IMR-90 (cell line): ENCODE data around the gene PLAAT2. TPM values are rescaled to one million over a fixed set of nuclear protein-coding genes. Genes with fewer than 3 reads are reported as not detected.

ENCODE experiments used
- ATAC-seq: fragments of 200-7000 bp; cut with Tn5 transposase; 2 replicates; pipeline ENCODE4 v1.9.1; 2020; ENCODE audit warnings: low read depth, mild to moderate bottlenecking, moderate library complexity
- BruUV-seq: library from RNA; stranded (reverse); fragments of 400-500 nt; replicated peaks from 2 replicates; lab custom pipeline; 2021; lab: Mats Ljungman, UMichigan
- CTCF ChIA-PET: fragments of 300-600 bp; formaldehyde crosslinking; extraction: SDS; loops from one replicate; lab custom pipeline; 2021; ENCODE audit warnings: antibody characterized with exemption; lab: Yijun Ruan, JAX
- POLR2A ChIA-PET: fragments of 300-600 bp; sonication (Branson Sonifier 250); formaldehyde crosslinking; loops from one replicate; lab custom pipeline; 2022; ENCODE audit warnings: antibody characterized with exemption; ENCODE audit not compliant: unreplicated experiment; lab: Charles Lee
- DNase-seq: peaks from one replicate; pipeline ENCODE4 v3.0.0; 2013
- H2AFZ ChIP-seq: replicated peaks from 2 replicates; pipeline ENCODE3; 2013; ENCODE audit warnings: low read length, mild to moderate bottlenecking; ENCODE audit not compliant: poor library complexity
- H2AK5ac ChIP-seq: 2 replicates; pipeline ENCODE4 v1.6.1; 2013; ENCODE audit warnings: low read depth, low read length, inconsistent platforms
- H2AK9ac ChIP-seq: replicated peaks from 2 replicates; pipeline ENCODE3; 2013; ENCODE audit warnings: mild to moderate bottlenecking, low read depth, low read length, moderate library complexity; ENCODE audit not compliant: poor library complexity
- H2BK120ac ChIP-seq: 2 replicates; pipeline ENCODE4 v1.6.1; 2013; ENCODE audit warnings: low read depth, low read length, inconsistent platforms
- H2BK15ac ChIP-seq: 3 replicates; pipeline ENCODE4 v1.6.1; 2013; ENCODE audit warnings: low read depth, low read length, inconsistent platforms
- H2BK20ac ChIP-seq: 2 replicates; pipeline ENCODE4 v1.6.1; 2013; ENCODE audit warnings: low read depth, mild to moderate bottlenecking, inconsistent platforms, low read length, moderate library complexity
- H2BK5ac ChIP-seq: 2 replicates; pipeline ENCODE4 v1.6.1; 2013; ENCODE audit warnings: mild to moderate bottlenecking, low read depth, low read length, inconsistent platforms; ENCODE audit not compliant: poor library complexity, severe bottlenecking
- H3K14ac ChIP-seq: replicated peaks from 2 replicates; pipeline ENCODE4 v1.6.1; 2013; ENCODE audit warnings: low read depth, low read length, inconsistent platforms
- H3K18ac ChIP-seq: 2 replicates; pipeline ENCODE4 v1.6.1; 2013; ENCODE audit warnings: low read depth, low read length, control low read depth
- H3K23ac ChIP-seq: 2 replicates; pipeline ENCODE4 v1.6.1; 2013; ENCODE audit warnings: low read depth, low read length, inconsistent platforms
- H3K27ac ChIP-seq: 2 replicates; pipeline ENCODE4 v1.5.1; 2013; ENCODE audit warnings: mild to moderate bottlenecking, control low read depth, low read length; ENCODE audit not compliant: insufficient read depth
- H3K27me3 ChIP-seq: 2 replicates; pipeline ENCODE4 v1.6.1; 2013; ENCODE audit warnings: low read length; ENCODE audit not compliant: control insufficient read depth, insufficient read depth
- H3K36me3 ChIP-seq: 2 replicates; pipeline ENCODE4 v1.6.1; 2013; ENCODE audit warnings: low read length, mixed read lengths; ENCODE audit not compliant: control insufficient read depth, insufficient read depth
- H3K4ac ChIP-seq: 2 replicates; pipeline ENCODE4 v1.6.1; 2013; ENCODE audit warnings: low read depth, low read length, inconsistent platforms
- H3K4me1 ChIP-seq: 2 replicates; pipeline ENCODE4 v1.6.1; 2013; ENCODE audit warnings: low read length, mixed read lengths; ENCODE audit not compliant: control insufficient read depth, insufficient read depth
- H3K4me2 ChIP-seq: 2 replicates; pipeline ENCODE4 v1.6.1; 2013; ENCODE audit warnings: low read depth, mild to moderate bottlenecking, control low read depth, low read length, moderate library complexity
- H3K4me3 ChIP-seq: 2 replicates; pipeline ENCODE4 v1.5.1; 2013; ENCODE audit warnings: low read depth, mild to moderate bottlenecking, control low read depth, low read length, moderate library complexity; ENCODE audit not compliant: insufficient read depth
- H3K56ac ChIP-seq: 2 replicates; pipeline ENCODE4 v1.6.1; 2013; ENCODE audit warnings: low read length, inconsistent platforms; ENCODE audit not compliant: insufficient read depth; ENCODE audit errors: extremely low read depth
- H3K79me1 ChIP-seq, 2 experiments: 2 replicates each; pipeline ENCODE4 v1.6.1; 2013; ENCODE audit warnings: low read length in 2 of 2, inconsistent platforms in 1 of 2, low read depth in 1 of 2
- H3K9ac ChIP-seq: 2 replicates; pipeline ENCODE4 v1.6.1; 2013; ENCODE audit warnings: low read depth, low read length, control low read depth
- H3K9me1 ChIP-seq: 2 replicates; pipeline ENCODE4 v1.6.1; 2013; ENCODE audit warnings: low read length, inconsistent platforms; ENCODE audit not compliant: insufficient read depth
- H3K9me3 ChIP-seq: 2 replicates; pipeline ENCODE4 v1.6.1; 2013; ENCODE audit warnings: low read length; ENCODE audit not compliant: control insufficient read depth, insufficient read depth
- H4K20me1 ChIP-seq: 2 replicates; pipeline ENCODE4 v1.6.1; 2013; ENCODE audit warnings: low read length, inconsistent platforms; ENCODE audit not compliant: insufficient read depth
- H4K5ac ChIP-seq: 2 replicates; pipeline ENCODE4 v1.6.1; 2013; ENCODE audit warnings: mild to moderate bottlenecking, low read depth, low read length, control low read depth
- H4K8ac ChIP-seq, 2 experiments: 2 replicates each; pipeline ENCODE4 v1.6.1; 2013; ENCODE audit warnings: low read depth in 2 of 2, low read length in 2 of 2, control low read depth in 1 of 2, inconsistent platforms in 1 of 2
- H4K91ac ChIP-seq: 2 replicates; pipeline ENCODE4 v1.6.1; 2013; ENCODE audit warnings: low read depth, low read length, inconsistent platforms; ENCODE audit not compliant: insufficient read depth
- CEBPB ChIP-seq: IDR thresholded peaks from 2 replicates; pipeline ENCODE4 v1.6.1; 2012; ENCODE audit warnings: low read depth, low read length, improper control_type of control experiment
- CHD1 ChIP-seq: IDR thresholded peaks from 2 replicates; pipeline ENCODE4 v1.6.1; 2012; ENCODE audit warnings: low read depth, low read length, improper control_type of control experiment
- CTCF ChIP-seq: conservative IDR thresholded peaks from 2 replicates; pipeline ENCODE4 v1.5.1; 2012; ENCODE audit warnings: mild to moderate bottlenecking, low read depth, low read length, improper control_type of control experiment
- ELK1 ChIP-seq: fragments of 150-350 bp; IDR thresholded peaks from 2 replicates; pipeline ENCODE4 v1.6.1; 2016; ENCODE audit warnings: low read depth, mild to moderate bottlenecking, low read length, moderate library complexity, borderline replicate concordance
- FOS ChIP-seq: fragments of 150-350 bp; IDR thresholded peaks from 2 replicates; pipeline ENCODE4 v1.6.1; 2016; ENCODE audit warnings: low read depth, low read length
- MAZ ChIP-seq: IDR thresholded peaks from 2 replicates; pipeline ENCODE4 v1.6.1; 2012; ENCODE audit warnings: low read depth, mild to moderate bottlenecking, low read length, improper control_type of control experiment, moderate library complexity, borderline replicate concordance
- MXI1 ChIP-seq: IDR thresholded peaks from 2 replicates; pipeline ENCODE4 v1.6.1; 2012; ENCODE audit warnings: low read depth, mild to moderate bottlenecking, low read length, moderate library complexity, borderline replicate concordance
- NFE2L2 ChIP-seq: fragments of 150-350 bp; IDR thresholded peaks from 2 replicates; pipeline ENCODE4 v1.6.1; 2016; ENCODE audit warnings: low read depth, mild to moderate bottlenecking, low read length
- RFX5 ChIP-seq: IDR thresholded peaks from 2 replicates; pipeline ENCODE4 v1.8.0; 2012; ENCODE audit warnings: low read depth, mild to moderate bottlenecking, low read length, moderate library complexity
- WGBS, 2 experiments: methylation state at CpG; one replicate each; pipeline versions ENCODE4 v1.1.5 to v1.1.7; 2013; ENCODE audit warnings: missing lambda C conversion rate in 2 of 2; ENCODE audit not compliant: insufficient read length in 1 of 2; ENCODE audit errors: extremely low coverage in 2 of 2; 5-methylcytosine and 5-hydroxymethylcytosine counted together
- dilution Hi-C: fragments of 300-500 bp; cut with HindIII; formaldehyde crosslinking; loops from one replicate; pipeline ENCODE4 v1.14.3; 2018; ENCODE audit warnings: low sequenced_read_pairs; ENCODE audit not compliant: unreplicated experiment
- in situ Hi-C: fragments of 300-500 bp; cut with MboI; formaldehyde crosslinking; loops from 3 replicates; pipeline ENCODE4 v1.14.3; 2019; ENCODE audit warnings: low sequenced_read_pairs, inconsistent platforms, mixed read lengths
- intact Hi-C: fragments of 100-400 bp; cut with micrococcal nuclease; formaldehyde crosslinking; loops from 2 replicates; pipeline ENCODE4 v1.10.0; 2022
- polyA plus RNA-seq, 3 experiments: library from polyadenylated mRNA; depleted of rRNA; stranded (reverse); fragments of >200 nt; gene quantifications; 2 replicates each; pipeline ENCODE4 v1.2.3, GENCODE V29; 2012; ENCODE audit warnings: low replicate concordance in 1 of 3
- total RNA-seq: library from RNA; depleted of rRNA; stranded (reverse); fragments of >200 nt; gene quantifications from 2 replicates; pipeline ENCODE4 v1.2.3, GENCODE V29; 2012

PLAAT2 gene
- total and polyA plus RNA-seq, 2 of the 4 experiments (the other 2 are of a cell fraction), result not detected

GRCh38 chr11:63512816-63513215, 50.4 kb downstream of the PLAAT2 start:
- dilution Hi-C loops, result no loop called here
- no peak overlapping the region for H2BK5ac ChIP-seq
- peaks cover 10% of the 10 kb centered on the region for H3K27me3 ChIP-seq
- no peaks in the 10 kb centered on the region for H3K4me1 ChIP-seq
- POLR2A ChIA-PET, result no interaction called here
- no peaks in the 10 kb centered on the region for H3K36me3 ChIP-seq
- no peak overlapping the region for H3K9ac ChIP-seq
- no peak overlapping the region for H2AFZ ChIP-seq
- no peaks in the 10 kb centered on the region for H3K9me3 ChIP-seq
- no peak overlapping the region for H2BK20ac ChIP-seq
- H4K20me1 ChIP-seq, result no peaks in the 10 kb centered on the region
- WGBS, 2 experiments, result 62% methylated on average over 3 of the region's 7 CpGs; no CpG with 5 or more reads in 1 of the 2 experiments
- no peak overlapping the region for H4K8ac ChIP-seq
- no peak overlapping the region for H3K18ac ChIP-seq
- H3K9me1 ChIP-seq, result peaks cover 2% of the 10 kb centered on the region; the same call in 1 of the 2 replicates
- H3K4ac ChIP-seq, result no peak overlapping the region
- CTCF ChIA-PET, result no interaction called here
- ATAC-seq, result no peak
- H3K4me3 ChIP-seq, result no peak overlapping the region
- no peak overlapping the region for H2BK15ac ChIP-seq
- H4K5ac ChIP-seq, result no peak overlapping the region
- intact Hi-C loops, result no loop called here
- H2AK5ac ChIP-seq, result no peak overlapping the region
- H4K91ac ChIP-seq, result no peak overlapping the region
- no peak overlapping the region for H3K27ac ChIP-seq
- TF ChIP-seq ELK1 (no peak), MAZ (no peak), CTCF (no peak), CHD1 (no peak), RFX5 (no peak), NFE2L2 (no peak), MXI1 (no peak), FOS (no peak), CEBPB (no peak)
- no peaks in the 10 kb centered on the region for H3K79me1 ChIP-seq
- DNase-seq, result no peak
- in situ Hi-C loops, result no loop called here
- no peak overlapping the region for H3K56ac ChIP-seq
- no peak overlapping the region for H2BK120ac ChIP-seq
- BruUV-seq, result no TSS peak
- H3K4me2 ChIP-seq, result no peak overlapping the region
- no peak overlapping the region for H3K14ac ChIP-seq
- H2AK9ac ChIP-seq, result no peak overlapping the region
- H3K23ac ChIP-seq, result no peak overlapping the region
